HepG2 (cell line): ENCODE data around the gene REEP6. TPM values are rescaled to one million over a fixed set of nuclear protein-coding genes. Genes with fewer than 3 reads are reported as not detected.

Experiments used
- BRD4 ChIP-seq: sonication (generic); formaldehyde crosslinking; IDR thresholded peaks from 2 replicates; pipeline ENCODE4 v1.4.0; 2020; ENCODE audit warnings: missing genetic modification reagents
- ELF1 ChIP-seq: sonication (generic); formaldehyde crosslinking; IDR thresholded peaks from 2 replicates; pipeline ENCODE4 v1.4.0; 2020; ENCODE audit warnings: missing genetic modification reagents
- ELF3 ChIP-seq: IDR thresholded peaks from 2 replicates; pipeline ENCODE4 v1.6.1; 2016; ENCODE audit warnings: missing genetic modification reagents, missing compliant biosample characterization
- FOSL1 ChIP-seq: sonication (generic); formaldehyde crosslinking; IDR thresholded peaks from 2 replicates; pipeline ENCODE4 v1.9.0; 2021; ENCODE audit warnings: missing genetic modification reagents, borderline replicate concordance
- FOSL2 ChIP-seq: sonication (generic); formaldehyde crosslinking; IDR thresholded peaks from 2 replicates; pipeline ENCODE4 v1.4.0; 2020; ENCODE audit warnings: missing genetic modification reagents
- GABPB1 ChIP-seq: IDR thresholded peaks from 2 replicates; pipeline ENCODE4 v1.6.1; 2016; ENCODE audit warnings: mild to moderate bottlenecking, missing genetic modification reagents, moderate library complexity, missing compliant biosample characterization
- HMG20B ChIP-seq: conservative IDR thresholded peaks from 2 replicates; pipeline ENCODE4 v1.6.1; 2016; ENCODE audit warnings: missing genetic modification reagents, missing compliant biosample characterization
- KLF12 ChIP-seq: sonication (generic); formaldehyde crosslinking; IDR thresholded peaks from 2 replicates; pipeline ENCODE4 v1.4.0; 2020; ENCODE audit warnings: missing genetic modification reagents, borderline replicate concordance
- MYC ChIP-seq: sonication (generic); formaldehyde crosslinking; IDR thresholded peaks from 2 replicates; pipeline ENCODE4 v1.9.0; 2021; ENCODE audit warnings: missing genetic modification reagents, borderline replicate concordance
- NRL ChIP-seq: sonication (generic); formaldehyde crosslinking; IDR thresholded peaks from 2 replicates; pipeline ENCODE4 v1.5.0; 2020; ENCODE audit warnings: missing genetic modification reagents, mild to moderate bottlenecking, moderate library complexity, borderline replicate concordance
- PAXIP1 ChIP-seq: sonication (generic); formaldehyde crosslinking; conservative IDR thresholded peaks from 2 replicates; pipeline ENCODE4 v1.4.0; 2020; ENCODE audit warnings: mild to moderate bottlenecking, missing genetic modification reagents, moderate library complexity
- ZNF230 ChIP-seq: sonication (generic); formaldehyde crosslinking; IDR thresholded peaks from 2 replicates; pipeline ENCODE4 v1.4.0; 2020; ENCODE audit warnings: mild to moderate bottlenecking, missing genetic modification reagents
- ZNF350 ChIP-seq: sonication (generic); formaldehyde crosslinking; IDR thresholded peaks from 2 replicates; pipeline ENCODE4 v1.4.0; 2020; ENCODE audit warnings: mild to moderate bottlenecking, low read depth, missing genetic modification reagents, borderline replicate concordance
- ZNF441 ChIP-seq: sonication (generic); formaldehyde crosslinking; IDR thresholded peaks from 2 replicates; pipeline ENCODE4 v1.7.0; 2021; ENCODE audit warnings: missing genetic modification reagents, borderline replicate concordance
- ZNF589 ChIP-seq: sonication (generic); formaldehyde crosslinking; conservative IDR thresholded peaks from 2 replicates; pipeline ENCODE4 v1.8.0; 2022; ENCODE audit warnings: mild to moderate bottlenecking, moderate library complexity, missing genetic modification reagents
- ZNF790 ChIP-seq: sonication (generic); formaldehyde crosslinking; IDR thresholded peaks from 2 replicates; pipeline ENCODE4 v1.8.0; 2022; ENCODE audit warnings: missing genetic modification reagents, mild to moderate bottlenecking, borderline replicate concordance
- ZSCAN20 ChIP-seq: sonication (generic); formaldehyde crosslinking; IDR thresholded peaks from 2 replicates; pipeline ENCODE4 v1.4.0; 2020; ENCODE audit warnings: missing genetic modification reagents, mild to moderate bottlenecking, borderline replicate concordance
- polyA plus RNA-seq, 8 experiments: library from polyadenylated mRNA; depleted of rRNA in 3 of 8; stranded (reverse) in 7 of 8; unstranded in 1 of 8; fragments of >200 nt; fragmentation: Illumina TruSeq in 4 of 8; extraction: Trizol in 4 of 8; gene quantifications; 2 replicates each; pipeline versions ENCODE4 v1.2.1 to v1.2.3, GENCODE V29; 2011 to 2016; ENCODE audit warnings: low read depth in 4 of 8, missing spikeins in 1 of 8, mixed read lengths in 1 of 8; ENCODE audit not compliant: insufficient read depth in 1 of 8
- total RNA-seq, 5 experiments: library from RNA; depleted of rRNA; stranded (reverse); fragments of >200 nt; fragmentation: Illumina TruSeq; extraction: Trizol; gene quantifications; 2 replicates each; pipeline ENCODE4 v1.2.3, GENCODE V29; 2016; ENCODE audit warnings: low read depth in 1 of 5
- TF ChIP-seq, protein P1 (sequence below): sonication (generic); formaldehyde crosslinking; IDR thresholded peaks from 2 replicates; pipeline ENCODE4 v1.8.0; 2023; ENCODE audit warnings: mild to moderate bottlenecking, missing genetic modification reagents
- TF ChIP-seq, protein P2 (sequence below): sonication (generic); formaldehyde crosslinking; IDR thresholded peaks from 2 replicates; pipeline ENCODE4 v1.8.1; 2023; ENCODE audit warnings: missing genetic modification reagents, mild to moderate bottlenecking, borderline replicate concordance
- TF ChIP-seq, protein P3 (sequence below): sonication (generic); formaldehyde crosslinking; IDR thresholded peaks from 2 replicates; pipeline ENCODE4 v1.5.0; 2020; ENCODE audit warnings: mild to moderate bottlenecking, missing genetic modification reagents, borderline replicate concordance
- TF ChIP-seq, protein P4 (sequence below): IDR thresholded peaks from 2 replicates; pipeline ENCODE4 v1.6.1; 2012; ENCODE audit warnings: inconsistent platforms

The REEP6 gene
- total and polyA plus RNA-seq, 2 of the 13 experiments (the other 11 are each of a cell fraction or from before 2014, with no cell fraction given) = 10.0 to 28.8 TPM

DNA sequence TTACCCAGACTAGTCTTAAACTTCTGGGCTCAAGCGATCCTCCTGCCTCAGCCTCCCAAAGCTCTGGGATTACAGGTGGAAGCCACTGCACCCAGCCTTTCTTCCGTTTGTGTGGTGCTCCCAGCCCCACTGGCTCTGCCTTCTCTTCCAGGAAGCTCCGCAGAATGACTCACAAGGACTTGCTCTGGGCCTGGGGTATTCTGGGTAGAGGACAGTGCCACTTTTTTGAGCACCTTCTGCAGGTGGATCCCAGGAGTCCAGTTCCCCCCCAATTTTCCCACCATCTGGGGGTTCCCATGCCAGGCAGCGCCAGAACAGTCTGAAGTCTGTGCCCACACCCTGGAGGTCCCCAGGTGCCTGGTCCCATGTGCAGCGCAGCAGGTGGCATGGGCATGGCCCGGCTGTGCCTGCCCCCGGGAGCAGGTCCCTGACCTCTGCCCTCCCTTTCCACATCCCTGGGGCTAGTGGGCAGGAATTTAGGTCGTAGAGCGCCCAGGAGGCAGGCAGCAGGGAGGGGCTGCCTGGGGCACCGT lies 1.6 kb downstream of the REEP6 start (continued):
- no peak for TF ChIP-seq ZNF441 (CRISPR knock-in tag)
- TF ChIP-seq ZSCAN20 (CRISPR knock-in tag) = no peak
- TF ChIP-seq, protein P1, sequence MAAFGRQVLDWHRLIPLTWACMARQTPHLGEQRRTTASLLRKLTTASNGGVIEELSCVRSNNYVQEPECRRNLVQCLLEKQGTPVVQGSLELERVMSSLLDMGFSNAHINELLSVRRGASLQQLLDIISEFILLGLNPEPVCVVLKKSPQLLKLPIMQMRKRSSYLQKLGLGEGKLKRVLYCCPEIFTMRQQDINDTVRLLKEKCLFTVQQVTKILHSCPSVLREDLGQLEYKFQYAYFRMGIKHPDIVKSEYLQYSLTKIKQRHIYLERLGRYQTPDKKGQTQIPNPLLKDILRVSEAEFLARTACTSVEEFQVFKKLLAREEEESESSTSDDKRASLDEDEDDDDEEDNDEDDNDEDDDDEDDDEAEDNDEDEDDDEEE (CRISPR knock-in tag) = peak; percentile 39; the same call in 1 of the 2 replicates
- TF ChIP-seq ZNF790 (CRISPR knock-in tag) = 0 out of 2 replicates have a peak, but pooled peaks have one; percentile 42
- no peak for TF ChIP-seq PAXIP1
- peak; percentile 42; the same call in 1 of the 2 replicates for TF ChIP-seq ELF3
- peak; percentile 51 for TF ChIP-seq GABPB1
- peak; percentile 50; the same call in 1 of the 2 replicates for TF ChIP-seq NRL
- TF ChIP-seq MYC (CRISPR knock-in tag) = peak; percentile 34
- 0 out of 2 replicates have a peak, but pooled peaks have one; percentile 40 for TF ChIP-seq ELF1 (CRISPR knock-in tag)
- TF ChIP-seq, protein P2, sequence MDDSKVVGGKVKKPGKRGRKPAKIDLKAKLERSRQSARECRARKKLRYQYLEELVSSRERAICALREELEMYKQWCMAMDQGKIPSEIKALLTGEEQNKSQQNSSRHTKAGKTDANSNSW = no peak
- TF ChIP-seq, protein P3, sequence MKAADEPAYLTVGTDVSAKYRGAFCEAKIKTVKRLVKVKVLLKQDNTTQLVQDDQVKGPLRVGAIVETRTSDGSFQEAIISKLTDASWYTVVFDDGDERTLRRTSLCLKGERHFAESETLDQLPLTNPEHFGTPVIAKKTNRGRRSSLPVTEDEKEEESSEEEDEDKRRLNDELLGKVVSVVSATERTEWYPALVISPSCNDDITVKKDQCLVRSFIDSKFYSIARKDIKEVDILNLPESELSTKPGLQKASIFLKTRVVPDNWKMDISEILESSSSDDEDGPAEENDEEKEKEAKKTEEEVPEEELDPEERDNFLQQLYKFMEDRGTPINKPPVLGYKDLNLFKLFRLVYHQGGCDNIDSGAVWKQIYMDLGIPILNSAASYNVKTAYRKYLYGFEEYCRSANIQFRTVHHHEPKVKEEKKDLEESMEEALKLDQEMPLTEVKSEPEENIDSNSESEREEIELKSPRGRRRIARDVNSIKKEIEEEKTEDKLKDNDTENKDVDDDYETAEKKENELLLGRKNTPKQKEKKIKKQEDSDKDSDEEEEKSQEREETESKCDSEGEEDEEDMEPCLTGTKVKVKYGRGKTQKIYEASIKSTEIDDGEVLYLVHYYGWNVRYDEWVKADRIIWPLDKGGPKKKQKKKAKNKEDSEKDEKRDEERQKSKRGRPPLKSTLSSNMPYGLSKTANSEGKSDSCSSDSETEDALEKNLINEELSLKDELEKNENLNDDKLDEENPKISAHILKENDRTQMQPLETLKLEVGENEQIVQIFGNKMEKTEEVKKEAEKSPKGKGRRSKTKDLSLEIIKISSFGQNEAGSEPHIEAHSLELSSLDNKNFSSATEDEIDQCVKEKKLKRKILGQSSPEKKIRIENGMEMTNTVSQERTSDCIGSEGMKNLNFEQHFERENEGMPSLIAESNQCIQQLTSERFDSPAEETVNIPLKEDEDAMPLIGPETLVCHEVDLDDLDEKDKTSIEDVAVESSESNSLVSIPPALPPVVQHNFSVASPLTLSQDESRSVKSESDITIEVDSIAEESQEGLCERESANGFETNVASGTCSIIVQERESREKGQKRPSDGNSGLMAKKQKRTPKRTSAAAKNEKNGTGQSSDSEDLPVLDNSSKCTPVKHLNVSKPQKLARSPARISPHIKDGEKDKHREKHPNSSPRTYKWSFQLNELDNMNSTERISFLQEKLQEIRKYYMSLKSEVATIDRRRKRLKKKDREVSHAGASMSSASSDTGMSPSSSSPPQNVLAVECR (CRISPR knock-in tag) = 0 out of 2 replicates have a peak, but pooled peaks have one; percentile 30
- TF ChIP-seq FOSL1 (CRISPR knock-in tag) = no peak
- peak; percentile 87 for TF ChIP-seq FOSL2 (CRISPR knock-in tag)
- TF ChIP-seq BRD4 (CRISPR knock-in tag) = 0 out of 2 replicates have a peak, but pooled peaks have one; percentile 41
- TF ChIP-seq ZNF350 (CRISPR knock-in tag) = peak; percentile 47; the same call in 1 of the 2 replicates
- no peak for TF ChIP-seq HMG20B (CRISPR knock-in tag)
- 0 out of 2 replicates have a peak, but pooled peaks have one; percentile 63 for TF ChIP-seq ZNF589 (CRISPR knock-in tag)
- TF ChIP-seq, protein P4, sequence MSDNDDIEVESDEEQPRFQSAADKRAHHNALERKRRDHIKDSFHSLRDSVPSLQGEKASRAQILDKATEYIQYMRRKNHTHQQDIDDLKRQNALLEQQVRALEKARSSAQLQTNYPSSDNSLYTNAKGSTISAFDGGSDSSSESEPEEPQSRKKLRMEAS = no peak; the same call in 1 of the 2 replicates
- peak; percentile 45; the same call in 1 of the 2 replicates for TF ChIP-seq KLF12 (CRISPR knock-in tag)
- TF ChIP-seq ZNF230 (CRISPR knock-in tag) = no peak
